GM12891 (cell line): ENCODE measurements around the gene DMD.

Source experiments
- PAX5 ChIP-seq: IDR thresholded peaks from 2 replicates; pipeline ENCODE4 v1.6.1; 2011; ENCODE audit warnings: low read length, moderate library complexity, mild to moderate bottlenecking; ENCODE audit not compliant: insufficient read depth, severe bottlenecking
- POLR2A ChIP-seq: IDR thresholded peaks from 2 replicates; pipeline ENCODE4 v1.6.1; 2011; ENCODE audit warnings: low read depth, low read length, control low read depth
- POLR2AphosphoS5 ChIP-seq: IDR thresholded peaks from 2 replicates; pipeline ENCODE4 v1.6.1; 2011; ENCODE audit warnings: low read depth, low read length, control low read depth
- POU2F2 ChIP-seq: IDR thresholded peaks from 2 replicates; pipeline ENCODE4 v1.6.1; 2011; ENCODE audit warnings: low read depth, mild to moderate bottlenecking, control low read depth, low read length, moderate library complexity
- SPI1 ChIP-seq: IDR thresholded peaks from 2 replicates; pipeline ENCODE4 v1.6.1; 2011; ENCODE audit warnings: low read depth, low read length, control low read depth
- TAF1 ChIP-seq: IDR thresholded peaks from 2 replicates; pipeline ENCODE4 v1.6.1; 2011; ENCODE audit warnings: low read depth, low read length, control low read depth

DNA sequence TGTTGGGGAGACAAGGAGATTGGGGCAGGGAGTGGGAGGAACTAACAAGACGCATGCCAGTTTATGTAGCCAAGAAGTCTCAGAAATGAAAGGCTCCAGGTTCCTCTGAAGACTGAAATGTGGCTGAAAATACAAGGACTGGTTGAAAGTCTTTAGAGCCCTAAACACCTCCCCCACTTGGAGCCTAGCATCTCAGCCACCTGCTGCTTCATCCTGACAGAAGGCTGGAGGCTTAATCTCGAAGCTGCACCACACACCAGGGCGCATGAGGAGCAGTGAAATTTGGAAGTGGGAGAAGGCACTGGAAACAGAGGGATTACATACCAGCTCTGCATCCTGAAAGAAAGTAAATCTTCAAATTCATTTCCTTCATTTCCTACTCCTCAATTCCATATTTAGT is 1978.8 kb downstream of the DMD start:
- TF ChIP-seq POLR2A, result no peak
- TF ChIP-seq POLR2AphosphoS5, result no peak
- no peak for TF ChIP-seq TAF1
- no peak for TF ChIP-seq POU2F2
- TF ChIP-seq SPI1, result no peak
- no peak for TF ChIP-seq PAX5
